B cell (primary cell): ENCODE measurements around the gene GIMAP8.

Experiments used
- EZH2 ChIP-seq: IDR thresholded peaks from 2 replicates; pipeline ENCODE4 v1.6.1; 2012; ENCODE audit warnings: borderline replicate concordance, low read depth, mild to moderate bottlenecking, moderate library complexity, low read length; ENCODE audit not compliant: insufficient read depth, poor library complexity, severe bottlenecking
- TF ChIP-seq, protein P1 (sequence below): fragments of 200-600 bp; IDR thresholded peaks from one replicate; pipeline ENCODE4 v1.8.0; 2022; ENCODE audit warnings: antibody characterized with exemption, mild to moderate bottlenecking

DNA sequence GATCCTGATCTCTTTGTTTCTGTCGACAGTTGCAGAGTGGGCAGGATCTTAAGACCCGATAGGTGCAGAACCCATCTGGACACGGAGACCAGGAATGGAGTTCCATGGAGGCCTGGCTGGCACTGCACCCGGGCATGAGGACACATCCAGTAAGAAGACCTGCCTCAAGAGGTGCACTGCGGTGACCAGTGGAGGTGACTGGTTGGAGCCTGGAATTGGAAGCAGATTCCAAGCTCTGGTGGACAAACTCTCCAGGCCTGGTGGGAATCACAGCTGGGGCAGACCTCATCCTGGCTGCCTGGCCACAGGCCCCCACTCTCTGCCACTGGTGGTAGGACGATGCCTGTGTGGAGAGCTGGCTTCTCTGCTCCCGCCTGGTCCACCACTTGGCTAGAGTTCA is 40.3 kb upstream of the GIMAP8 start:
- TF ChIP-seq, protein P1, sequence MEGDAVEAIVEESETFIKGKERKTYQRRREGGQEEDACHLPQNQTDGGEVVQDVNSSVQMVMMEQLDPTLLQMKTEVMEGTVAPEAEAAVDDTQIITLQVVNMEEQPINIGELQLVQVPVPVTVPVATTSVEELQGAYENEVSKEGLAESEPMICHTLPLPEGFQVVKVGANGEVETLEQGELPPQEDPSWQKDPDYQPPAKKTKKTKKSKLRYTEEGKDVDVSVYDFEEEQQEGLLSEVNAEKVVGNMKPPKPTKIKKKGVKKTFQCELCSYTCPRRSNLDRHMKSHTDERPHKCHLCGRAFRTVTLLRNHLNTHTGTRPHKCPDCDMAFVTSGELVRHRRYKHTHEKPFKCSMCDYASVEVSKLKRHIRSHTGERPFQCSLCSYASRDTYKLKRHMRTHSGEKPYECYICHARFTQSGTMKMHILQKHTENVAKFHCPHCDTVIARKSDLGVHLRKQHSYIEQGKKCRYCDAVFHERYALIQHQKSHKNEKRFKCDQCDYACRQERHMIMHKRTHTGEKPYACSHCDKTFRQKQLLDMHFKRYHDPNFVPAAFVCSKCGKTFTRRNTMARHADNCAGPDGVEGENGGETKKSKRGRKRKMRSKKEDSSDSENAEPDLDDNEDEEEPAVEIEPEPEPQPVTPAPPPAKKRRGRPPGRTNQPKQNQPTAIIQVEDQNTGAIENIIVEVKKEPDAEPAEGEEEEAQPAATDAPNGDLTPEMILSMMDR: no peak
- TF ChIP-seq EZH2: no peak
